HT1080 (cell line): ENCODE data around the gene SNX33. TPM values are rescaled to one million over a fixed set of nuclear protein-coding genes. Genes with fewer than 3 reads are reported as not detected.
"Not testable (repeated sequence)": the region's sequence is repeated elsewhere in the genome, so short reads cannot be mapped to it uniquely, and the experiment has no call there.

Experiments used
- DNase-seq: peaks from one replicate; pipeline ENCODE4 v3.0.0-alpha.2; 2015; ENCODE audit warnings: low read depth
- total RNA-seq: library from RNA; depleted of rRNA; stranded (reverse); fragments of >200 nt; shearing (Covaris generic); gene quantifications from 2 replicates; pipeline ENCODE4 v1.2.3, GENCODE V29; 2014; rRNA removed

SNX33 gene
- total RNA-seq, 1 experiment from 2014 or later = 11.3 TPM

- not testable (repeated sequence) for DNase-seq
Observed at GRCh38 chr15:75699517-75699916, 51.8 kb downstream of the SNX33 start.

- peak; percentile 83 for DNase-seq
Observed at GRCh38 chr15:75699961-75700874, 52.5 kb downstream of the SNX33 start.

GRCh38 chr15:75701071-75702003 lies 53.6 kb downstream of the SNX33 start:
- not testable (repeated sequence) for DNase-seq

GRCh38 chr15:75702436-75702835 lies 54.7 kb downstream of the SNX33 start:
- DNase-seq = no peak

- not testable (repeated sequence) for DNase-seq
Observed at GRCh38 chr15:75703440-75704262, 55.9 kb downstream of the SNX33 start.

- no peak for DNase-seq
Observed at GRCh38 chr15:75704263-75704615, 56.5 kb downstream of the SNX33 start.

- no peak for DNase-seq
Observed at GRCh38 chr15:75704618-75705017, 56.9 kb downstream of the SNX33 start.

GRCh38 chr15:75705375-75705774 lies 57.7 kb downstream of the SNX33 start:
- DNase-seq = not testable (repeated sequence)

- no peak for DNase-seq
Observed at GRCh38 chr15:75705854-75706681, 58.4 kb downstream of the SNX33 start.

GRCh38 chr15:75706682-75706954 lies 58.9 kb downstream of the SNX33 start:
- no peak for DNase-seq

- not testable (repeated sequence) for DNase-seq
Observed at GRCh38 chr15:75709458-75709857, 61.7 kb downstream of the SNX33 start.

GRCh38 chr15:75710874-75711273 lies 63.2 kb downstream of the SNX33 start:
- DNase-seq = not testable (repeated sequence)

- DNase-seq = peak; percentile 52
Observed at GRCh38 chr15:75711495-75711894, 63.8 kb downstream of the SNX33 start.

Other genes with a start within 250 kb of the SNX33 start
- gene SIN3A, start 196.2 kb upstream of the SNX33 start, total RNA-seq = 25.6 and 34.2 TPM in 2 replicates
- 24.0 and 28.3 TPM in 2 replicates for gene PTPN9, start 68.6 kb upstream of the SNX33 start, total RNA-seq
- 33.6 and 39.4 TPM in 2 replicates for gene SNUPN, start 22.2 kb upstream of the SNX33 start, total RNA-seq
- 189 and 195 TPM in 2 replicates for gene IMP3, start 7.7 kb upstream of the SNX33 start, total RNA-seq
- 15.4 and 16.9 TPM in 2 replicates for gene CSPG4, start 64.9 kb downstream of the SNX33 start, total RNA-seq
- gene UBE2Q2, start 195.5 kb downstream of the SNX33 start, total RNA-seq = 16.1 and 16.3 TPM in 2 replicates